NB4 (cell line): ENCODE measurements around the gene ATRAID.

Experiments used
- DNase-seq: peaks from one replicate; pipeline ENCODE4 v3.0.0; 2010; ENCODE audit warnings: low read depth
- H3K4me3 ChIP-seq: one replicate; pipeline ENCODE4 v1.5.1; 2011; ENCODE audit warnings: mild to moderate bottlenecking, low read depth, low read length, moderate library complexity
- CTCF ChIP-seq: IDR thresholded peaks from one replicate; pipeline ENCODE4 v1.5.1; 2012; ENCODE audit warnings: low read depth, low read length
- MYC ChIP-seq: IDR thresholded peaks from 2 replicates; pipeline ENCODE4 v1.6.1; 2011; ENCODE audit warnings: low read depth, low read length
- POLR2A ChIP-seq: IDR thresholded peaks from 2 replicates; pipeline ENCODE4 v1.6.1; 2011; ENCODE audit warnings: mild to moderate bottlenecking; ENCODE audit not compliant: insufficient read length; ENCODE audit errors: extremely low read depth
- TF ChIP-seq, protein P1 (sequence below): IDR thresholded peaks from 2 replicates; pipeline ENCODE4 v1.6.1; 2011; ENCODE audit warnings: low read depth, low read length

Gene ATRAID

DNA sequence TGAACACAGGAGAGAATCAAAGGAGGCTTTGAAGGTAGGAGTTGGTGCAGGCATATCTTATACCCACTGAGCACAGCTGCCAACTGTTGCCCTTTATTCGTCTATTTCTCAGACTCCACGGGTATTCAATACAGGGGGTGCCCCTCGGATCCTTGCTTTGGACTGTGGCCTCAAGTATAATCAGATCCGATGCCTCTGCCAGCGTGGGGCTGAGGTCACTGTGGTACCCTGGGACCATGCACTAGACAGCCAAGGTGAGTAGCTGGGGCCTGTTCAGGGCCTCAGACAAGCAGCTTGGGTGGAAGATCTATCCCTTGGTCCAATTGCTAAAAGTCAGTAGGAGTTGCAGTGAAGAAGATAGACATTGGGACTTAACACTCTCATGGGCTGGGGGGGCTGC, 10.6 kb downstream of the ATRAID start:
- no peak for DNase-seq
- no peak overlapping the region for H3K4me3 ChIP-seq

DNA sequence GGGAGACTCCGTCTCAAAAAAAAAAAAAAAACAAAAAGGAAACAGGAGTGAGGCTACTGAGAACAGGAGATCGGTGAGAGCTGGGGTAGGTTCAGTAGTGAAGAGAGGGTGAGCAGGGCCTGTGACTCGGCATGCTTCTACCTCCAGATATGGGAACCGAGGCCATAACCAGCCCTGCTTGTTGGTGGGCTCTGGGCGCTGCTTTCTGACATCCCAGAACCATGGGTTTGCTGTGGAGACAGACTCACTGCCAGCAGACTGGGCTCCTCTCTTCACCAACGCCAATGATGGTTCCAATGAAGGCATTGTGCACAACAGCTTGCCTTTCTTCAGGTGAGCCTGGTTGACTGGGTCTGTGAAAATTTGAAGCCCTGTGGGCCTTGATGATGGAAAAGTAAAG, 11.6 kb downstream of the ATRAID start:
- TF ChIP-seq POLR2A = no peak
- TF ChIP-seq, protein P1, sequence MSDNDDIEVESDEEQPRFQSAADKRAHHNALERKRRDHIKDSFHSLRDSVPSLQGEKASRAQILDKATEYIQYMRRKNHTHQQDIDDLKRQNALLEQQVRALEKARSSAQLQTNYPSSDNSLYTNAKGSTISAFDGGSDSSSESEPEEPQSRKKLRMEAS = no peak
- TF ChIP-seq MYC = no peak
- no peak for TF ChIP-seq CTCF
- DNase-seq = no peak
- H3K4me3 ChIP-seq = no peak overlapping the region

More for the DNA sequence above, 10.6 kb downstream of the ATRAID start:
- no peak for TF ChIP-seq MYC
- TF ChIP-seq POLR2A = no peak
- TF ChIP-seq, protein P1 = no peak

GRCh38 chr2:27225526-27225925, 13.7 kb downstream of the ATRAID start:
- no peak for TF ChIP-seq POLR2A
- no peak for TF ChIP-seq MYC
- no peak for TF ChIP-seq CTCF
- TF ChIP-seq, protein P1 = no peak
- no peak overlapping the region for H3K4me3 ChIP-seq

DNA sequence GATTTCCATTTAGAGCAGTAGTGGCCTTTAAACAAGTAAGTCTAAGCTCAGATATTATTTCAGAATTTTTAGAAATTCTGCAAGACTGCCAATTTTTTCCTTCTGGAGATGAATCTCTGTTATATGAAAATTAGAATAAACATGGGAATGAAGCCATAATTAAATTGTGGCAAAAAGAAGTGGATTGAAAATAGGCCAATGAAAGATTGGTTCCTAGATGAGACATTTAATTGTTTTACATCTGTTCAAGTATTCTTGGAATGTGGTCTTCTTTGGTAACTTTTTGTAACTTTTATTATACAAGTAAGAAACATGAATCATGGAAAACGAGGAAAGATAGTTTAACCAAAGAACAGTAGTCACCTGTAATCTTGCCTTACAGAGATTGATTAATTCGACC, 15.7 kb downstream of the ATRAID start:
- TF ChIP-seq POLR2A (no peak), CTCF (no peak), MYC (no peak)
- TF ChIP-seq, protein P1 = no peak
- no peak for DNase-seq
- H3K4me3 ChIP-seq = no peak overlapping the region

More at GRCh38 chr2:27225526-27225925, 13.7 kb downstream of the ATRAID start:
- DNase-seq = no peak

DNA sequence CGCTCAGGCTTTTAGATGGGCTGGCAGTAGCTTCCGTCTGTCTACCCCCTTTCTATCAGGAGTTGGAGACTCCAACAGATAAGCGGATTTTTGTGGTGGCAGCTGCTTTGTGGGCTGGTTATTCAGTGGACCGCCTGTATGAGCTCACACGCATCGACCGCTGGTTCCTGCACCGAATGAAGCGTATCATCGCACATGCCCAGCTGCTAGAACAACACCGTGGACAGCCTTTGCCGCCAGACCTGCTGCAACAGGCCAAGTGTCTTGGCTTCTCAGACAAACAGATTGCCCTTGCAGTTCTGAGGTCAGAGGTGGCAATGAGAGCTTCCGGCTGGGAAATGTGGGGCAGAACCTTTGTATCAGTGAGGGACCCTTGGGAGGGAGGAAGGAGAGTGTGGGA, 20.1 kb downstream of the ATRAID start:
- DNase-seq = no peak
- H3K4me3 ChIP-seq = no peak overlapping the region
- TF ChIP-seq POLR2A (no peak), CTCF (no peak), MYC (no peak)
- TF ChIP-seq, protein P1 = no peak

DNA sequence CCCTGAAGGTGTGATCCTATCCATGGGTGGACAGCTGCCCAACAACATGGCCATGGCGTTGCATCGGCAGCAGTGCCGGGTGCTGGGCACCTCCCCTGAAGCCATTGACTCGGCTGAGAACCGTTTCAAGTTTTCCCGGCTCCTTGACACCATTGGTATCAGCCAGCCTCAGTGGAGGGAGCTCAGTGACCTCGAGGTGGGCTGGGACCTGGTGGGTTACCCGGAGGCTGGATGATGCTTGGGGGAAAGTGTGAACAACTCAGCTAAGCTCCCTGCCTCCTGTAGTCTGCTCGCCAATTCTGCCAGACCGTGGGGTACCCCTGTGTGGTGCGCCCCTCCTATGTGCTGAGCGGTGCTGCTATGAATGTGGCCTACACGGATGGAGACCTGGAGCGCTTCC, 21.5 kb downstream of the ATRAID start:
- no peak for DNase-seq

More for the DNA sequence above, 21.5 kb downstream of the ATRAID start:
- no peak overlapping the region for H3K4me3 ChIP-seq
- TF ChIP-seq, protein P1 = no peak
- TF ChIP-seq CTCF = no peak
- no peak for TF ChIP-seq MYC
- no peak for TF ChIP-seq POLR2A
